Neural cell (in vitro differentiated cells): ENCODE measurements around the gene RIMS1.

Source experiments
- EP300 ChIP-seq: fragments of 450-650 bp; conservative IDR thresholded peaks from 2 replicates; pipeline ENCODE4 v1.6.1; 2014; ENCODE audit warnings: antibody characterized with exemption, mild to moderate bottlenecking, moderate library complexity; ENCODE audit not compliant: poor library complexity, severe bottlenecking
- MXI1 ChIP-seq: fragments of 450-650 bp; conservative IDR thresholded peaks from 2 replicates; pipeline ENCODE4 v1.6.1; 2014; ENCODE audit warnings: antibody characterized with exemption, mild to moderate bottlenecking; ENCODE audit not compliant: poor library complexity, severe bottlenecking
- POLR2AphosphoS5 ChIP-seq: IDR thresholded peaks from 2 replicates; pipeline ENCODE4 v1.6.1; 2012
- RAD21 ChIP-seq: fragments of 450-650 bp; conservative IDR thresholded peaks from 2 replicates; pipeline ENCODE4 v1.6.1; 2014; ENCODE audit warnings: antibody characterized with exemption, mild to moderate bottlenecking, moderate library complexity
- REST ChIP-seq: IDR thresholded peaks from 2 replicates; pipeline ENCODE4 v1.6.1; 2012; ENCODE audit warnings: borderline replicate concordance
- SMC3 ChIP-seq: fragments of 450-650 bp; conservative IDR thresholded peaks from 2 replicates; pipeline ENCODE4 v1.6.1; 2014; ENCODE audit warnings: antibody characterized with exemption, mild to moderate bottlenecking, moderate library complexity; ENCODE audit not compliant: poor library complexity
- TAF1 ChIP-seq: IDR thresholded peaks from 2 replicates; pipeline ENCODE4 v1.6.1; 2012; ENCODE audit warnings: low read depth
- TF ChIP-seq, protein P1 (sequence below): fragments of 450-650 bp; IDR thresholded peaks from 2 replicates; pipeline ENCODE4 v1.5.1; 2014; ENCODE audit warnings: antibody characterized with exemption, mild to moderate bottlenecking, moderate library complexity; ENCODE audit not compliant: poor library complexity, severe bottlenecking

- TF ChIP-seq, protein P1, sequence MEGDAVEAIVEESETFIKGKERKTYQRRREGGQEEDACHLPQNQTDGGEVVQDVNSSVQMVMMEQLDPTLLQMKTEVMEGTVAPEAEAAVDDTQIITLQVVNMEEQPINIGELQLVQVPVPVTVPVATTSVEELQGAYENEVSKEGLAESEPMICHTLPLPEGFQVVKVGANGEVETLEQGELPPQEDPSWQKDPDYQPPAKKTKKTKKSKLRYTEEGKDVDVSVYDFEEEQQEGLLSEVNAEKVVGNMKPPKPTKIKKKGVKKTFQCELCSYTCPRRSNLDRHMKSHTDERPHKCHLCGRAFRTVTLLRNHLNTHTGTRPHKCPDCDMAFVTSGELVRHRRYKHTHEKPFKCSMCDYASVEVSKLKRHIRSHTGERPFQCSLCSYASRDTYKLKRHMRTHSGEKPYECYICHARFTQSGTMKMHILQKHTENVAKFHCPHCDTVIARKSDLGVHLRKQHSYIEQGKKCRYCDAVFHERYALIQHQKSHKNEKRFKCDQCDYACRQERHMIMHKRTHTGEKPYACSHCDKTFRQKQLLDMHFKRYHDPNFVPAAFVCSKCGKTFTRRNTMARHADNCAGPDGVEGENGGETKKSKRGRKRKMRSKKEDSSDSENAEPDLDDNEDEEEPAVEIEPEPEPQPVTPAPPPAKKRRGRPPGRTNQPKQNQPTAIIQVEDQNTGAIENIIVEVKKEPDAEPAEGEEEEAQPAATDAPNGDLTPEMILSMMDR = no peak
- TF ChIP-seq EP300 (no peak), MXI1 (no peak), SMC3 (no peak), POLR2AphosphoS5 (no peak), RAD21 (no peak), TAF1 (no peak), REST (no peak)
These were observed 161.7 kb downstream of the RIMS1 start for GRCh38 chr6:72048080-72048479.
